Mesenchymal stem cell (in vitro differentiated cells and primary cell): Measurements from ENCODE around the gene DUS4L. TPM values are rescaled to one million over a fixed set of nuclear protein-coding genes. Genes with fewer than 3 reads are reported as not detected.
A peak's percentile ranks its signal among the peaks of the same experiment; 100 is the strongest.

Source experiments
- DNase-seq: peaks from one replicate; pipeline ENCODE4 v3.0.0-alpha.2; 2013
- H2AFZ ChIP-seq: one replicate; pipeline ENCODE4 v1.6.1; 2013; ENCODE audit warnings: low read depth, mild to moderate bottlenecking, control low read depth, inconsistent platforms, low read length, moderate library complexity
- H2AK5ac ChIP-seq: 2 replicates; pipeline ENCODE4 v1.6.1; 2013; ENCODE audit warnings: low read length, moderate library complexity, mild to moderate bottlenecking, inconsistent platforms; ENCODE audit not compliant: severe bottlenecking
- H2BK120ac ChIP-seq: one replicate; pipeline ENCODE4 v1.6.1; 2013; ENCODE audit warnings: low read depth, mild to moderate bottlenecking, inconsistent platforms, low read length, moderate library complexity
- H2BK12ac ChIP-seq, 2 experiments: one replicate each; pipeline ENCODE4 v1.6.1; 2013; ENCODE audit warnings: inconsistent platforms in 2 of 2, low read length in 2 of 2, mild to moderate bottlenecking in 2 of 2, moderate library complexity in 2 of 2, control low read depth in 1 of 2
- H2BK15ac ChIP-seq: one replicate; pipeline ENCODE4 v1.6.1; 2013; ENCODE audit warnings: mild to moderate bottlenecking, low read depth, inconsistent platforms; ENCODE audit not compliant: poor library complexity, severe bottlenecking
- H2BK5ac ChIP-seq: 2 replicates; pipeline ENCODE4 v1.6.1; 2013; ENCODE audit warnings: low read depth, mild to moderate bottlenecking, low read length, control low read depth, inconsistent platforms; ENCODE audit not compliant: poor library complexity, severe bottlenecking
- H3K14ac ChIP-seq, 2 experiments: one replicate each; pipeline ENCODE4 v1.6.1; 2013; ENCODE audit warnings: inconsistent platforms in 2 of 2, low read length in 2 of 2, control low read depth in 1 of 2, mild to moderate bottlenecking in 1 of 2, moderate library complexity in 1 of 2
- H3K18ac ChIP-seq, 2 experiments: one replicate each; pipeline ENCODE4 v1.6.1; 2013; ENCODE audit warnings: inconsistent platforms in 2 of 2, low read length in 2 of 2, control low read depth in 1 of 2, low read depth in 1 of 2, mild to moderate bottlenecking in 1 of 2
- H3K23ac ChIP-seq, 2 experiments: one replicate each; pipeline ENCODE4 v1.6.1; 2013; ENCODE audit warnings: inconsistent platforms in 2 of 2, low read length in 2 of 2, mild to moderate bottlenecking in 2 of 2, moderate library complexity in 2 of 2, control low read depth in 1 of 2
- H3K27ac ChIP-seq: 2 replicates; pipeline ENCODE4 v1.5.1; 2013; ENCODE audit warnings: mild to moderate bottlenecking, moderate library complexity, low read length, control low read depth, inconsistent platforms; ENCODE audit not compliant: poor library complexity, severe bottlenecking
- H3K27me3 ChIP-seq, 2 experiments: 2 replicates each; pipeline versions ENCODE4 v1.6.1 to v1.7.0; 2013; ENCODE audit warnings: low read length in 2 of 2, mild to moderate bottlenecking in 2 of 2, moderate library complexity in 2 of 2, control low read depth in 1 of 2, inconsistent platforms in 1 of 2; ENCODE audit not compliant: control insufficient read depth in 1 of 2, insufficient read depth in 1 of 2
- H3K36me3 ChIP-seq, 2 experiments: 2 replicates each; pipeline versions ENCODE4 v1.6.1 to v1.7.0; 2013; ENCODE audit warnings: low read length in 2 of 2, control low read depth in 1 of 2, inconsistent platforms in 1 of 2, low read depth in 1 of 2, mild to moderate bottlenecking in 1 of 2; ENCODE audit not compliant: insufficient read depth in 2 of 2, control insufficient read depth in 1 of 2
- H3K4ac ChIP-seq, 2 experiments: one replicate each; pipeline ENCODE4 v1.6.1; 2013; ENCODE audit warnings: inconsistent platforms in 2 of 2, low read length in 2 of 2, mild to moderate bottlenecking in 2 of 2, moderate library complexity in 2 of 2, control low read depth in 1 of 2, low read depth in 1 of 2
- H3K4me1 ChIP-seq: 2 replicates; pipeline ENCODE4 v1.6.1; 2013; ENCODE audit warnings: low read depth, low read length, control low read depth; ENCODE audit not compliant: control insufficient read depth, insufficient read depth
- H3K4me2 ChIP-seq: 2 replicates; pipeline ENCODE4 v1.6.1; 2013; ENCODE audit warnings: low read length, mild to moderate bottlenecking, inconsistent platforms; ENCODE audit not compliant: poor library complexity, severe bottlenecking
- H3K4me3 ChIP-seq, 2 experiments: 2 replicates each; pipeline versions ENCODE4 v1.5.1 to v1.7.0; 2013; ENCODE audit warnings: low read length in 2 of 2, mild to moderate bottlenecking in 2 of 2, control low read depth in 1 of 2, low read depth in 1 of 2; ENCODE audit not compliant: insufficient read depth in 1 of 2
- H3K79me1 ChIP-seq: replicated peaks from 2 replicates; pipeline ENCODE4 v1.6.1; 2013; ENCODE audit warnings: mild to moderate bottlenecking, control low read depth, low read length, inconsistent platforms; ENCODE audit not compliant: poor library complexity, severe bottlenecking
- H3K9ac ChIP-seq: 2 replicates; pipeline ENCODE4 v1.7.0; 2013; ENCODE audit warnings: mild to moderate bottlenecking, low read length, moderate library complexity
- H3K9me3 ChIP-seq: 2 replicates; pipeline ENCODE4 v1.7.0; 2013; ENCODE audit warnings: mild to moderate bottlenecking, low read length; ENCODE audit not compliant: control insufficient read depth
- H4K8ac ChIP-seq: one replicate; pipeline ENCODE4 v1.6.1; 2013; ENCODE audit warnings: inconsistent platforms, mild to moderate bottlenecking, low read length, moderate library complexity
- H4K91ac ChIP-seq: one replicate; pipeline ENCODE4 v1.6.1; 2013; ENCODE audit warnings: mild to moderate bottlenecking, low read length, inconsistent platforms
- WGBS: methylation state at CpG from one replicate; pipeline ENCODE4 v1.1.7; 2013; ENCODE audit warnings: mixed read lengths; 5-methylcytosine and 5-hydroxymethylcytosine counted together
- polyA plus RNA-seq, 2 experiments: library from polyadenylated mRNA; stranded (reverse); fragments of 200-250 nt; gene quantifications; one replicate each; pipeline ENCODE4 v1.2.3, GENCODE V29; 2013

DUS4L gene
- polyA plus RNA-seq (2013, experiment 1 of 2), result 4.2 TPM
- 4.7 TPM for polyA plus RNA-seq (2013, experiment 2 of 2)

- under 1% methylated on average over 48 of the region's 55 CpGs for WGBS
- peaks cover 3% of the 10 kb centered on the region for H3K4me1 ChIP-seq
- H2BK12ac ChIP-seq, result no peak within 1 kb of the TSS
- peak within 1 kb of the TSS in 1 of 2 experiments; percentile 5 for H3K23ac ChIP-seq
- H4K8ac ChIP-seq, result peak within 1 kb of the TSS; percentile 100
- H2AFZ ChIP-seq, result peak within 1 kb of the TSS; percentile 91
- H3K9ac ChIP-seq, result peak within 1 kb of the TSS; percentile 97
- peak within 1 kb of the TSS; percentile 63 to 66 for H3K4ac ChIP-seq
- peak within 1 kb of the TSS; percentile 73 for H3K4me2 ChIP-seq
- peak within 1 kb of the TSS; percentile 94 to 96 for H3K4me3 ChIP-seq
- H3K36me3 ChIP-seq, result peaks cover 0 to 9% of the 10 kb centered on the region in 2 experiments
- H3K14ac ChIP-seq, result peak within 1 kb of the TSS in 1 of 2 experiments; percentile 19
- H3K9me3 ChIP-seq, result no peaks in the 10 kb centered on the region
- H2BK5ac ChIP-seq, result peak within 1 kb of the TSS; percentile 19
- H3K27ac ChIP-seq, result peak within 1 kb of the TSS; percentile 57
- peaks cover 7% of the 10 kb centered on the region for H3K79me1 ChIP-seq
- peak within 1 kb of the TSS; percentile 87 for H4K91ac ChIP-seq
- H2BK120ac ChIP-seq, result no peak within 1 kb of the TSS
- peak within 1 kb of the TSS; percentile 41 for H2AK5ac ChIP-seq
- peak within 1 kb of the TSS; percentile 44 for H2BK15ac ChIP-seq
- DNase-seq, result peak; percentile 85
- H3K27me3 ChIP-seq, result no peaks in the 10 kb centered on the region
- H3K18ac ChIP-seq, result peak within 1 kb of the TSS; percentile 92 to 93
These were observed at the start of gene DUS4L, which contains the start of gene COG5 for GRCh38 chr7:107563775-107564552. Gene DUS4L, plus strand, starts transcription at chr7:107563971. Its CDS starts 3,100 bp downstream, at chr7:107567071. Gene COG5, minus strand, starts transcription at chr7:107563920. Its CDS starts 24 bp downstream, at chr7:107563896.

- Histone ChIP-seq H2BK120ac (no peak overlapping the region), H3K4ac (no peak overlapping the region), H3K9ac (no peak overlapping the region), H2BK12ac (no peak overlapping the region), H2BK5ac (no peak overlapping the region), H3K14ac (no peak overlapping the region), H3K9me3 (no peaks in the 10 kb centered on the region), H3K23ac (no peak overlapping the region), H4K8ac (no peak overlapping the region), H2BK15ac (no peak overlapping the region), H3K4me3 (no peak overlapping the region), H3K27me3 (no peaks in the 10 kb centered on the region), H3K79me1 (peaks cover 13% of the 10 kb centered on the region), H4K91ac (no peak overlapping the region), H3K36me3 (peaks cover 0 to 30% of the 10 kb centered on the region in 2 experiments), H3K27ac (no peak overlapping the region), H3K18ac (no peak overlapping the region), H3K4me2 (no peak overlapping the region), H2AFZ (no peak overlapping the region), H2AK5ac (no peak overlapping the region), H3K4me1 (no peaks in the 10 kb centered on the region)
- no peak for DNase-seq
- WGBS, result 100% methylated on average over 2 of the region's 2 CpGs
These were observed 37.1 kb upstream of the DUS4L start for GRCh38 chr7:107526672-107527071.

GRCh38 chr7:107527196-107527595, 36.6 kb upstream of the DUS4L start:
- H2BK5ac ChIP-seq, result no peak overlapping the region
- H4K8ac ChIP-seq, result no peak overlapping the region
- peaks cover 0 to 27% of the 10 kb centered on the region in 2 experiments for H3K36me3 ChIP-seq
- no peak overlapping the region for H3K9ac ChIP-seq
- 100% methylated on average over 1 of the region's 3 CpGs for WGBS
- H3K9me3 ChIP-seq, result no peaks in the 10 kb centered on the region
- no peak overlapping the region for H2AK5ac ChIP-seq
- H3K4me1 ChIP-seq, result no peaks in the 10 kb centered on the region
- H2BK120ac ChIP-seq, result no peak overlapping the region
- H2BK15ac ChIP-seq, result no peak overlapping the region
- no peak for DNase-seq
- H2BK12ac ChIP-seq, result no peak overlapping the region
- H3K27ac ChIP-seq, result no peak overlapping the region
- no peak overlapping the region for H3K4me2 ChIP-seq
- no peak overlapping the region for H2AFZ ChIP-seq
- H3K4ac ChIP-seq, result no peak overlapping the region
- no peak overlapping the region for H3K4me3 ChIP-seq
- H3K27me3 ChIP-seq, result no peaks in the 10 kb centered on the region
- no peak overlapping the region for H4K91ac ChIP-seq
- no peak overlapping the region for H3K18ac ChIP-seq
- no peak overlapping the region for H3K14ac ChIP-seq
- H3K79me1 ChIP-seq, result peaks cover 12% of the 10 kb centered on the region
- H3K23ac ChIP-seq, result no peak overlapping the region

GRCh38 chr7:107528461-107528860, 35.3 kb upstream of the DUS4L start:
- Histone ChIP-seq H3K4ac (no peak overlapping the region), H4K8ac (no peak overlapping the region), H4K91ac (no peak overlapping the region), H2BK5ac (no peak overlapping the region), H3K36me3 (peaks cover 0 to 24% of the 10 kb centered on the region in 2 experiments), H2AFZ (no peak overlapping the region), H3K27ac (no peak overlapping the region), H2BK120ac (no peak overlapping the region), H3K23ac (no peak overlapping the region), H3K27me3 (no peaks in the 10 kb centered on the region), H2AK5ac (no peak overlapping the region), H3K14ac (no peak overlapping the region), H3K4me1 (no peaks in the 10 kb centered on the region), H3K79me1 (peaks cover 16% of the 10 kb centered on the region), H2BK15ac (no peak overlapping the region), H3K4me2 (no peak overlapping the region), H3K9me3 (no peaks in the 10 kb centered on the region), H3K18ac (no peak overlapping the region), H3K4me3 (no peak overlapping the region), H3K9ac (no peak overlapping the region), H2BK12ac (no peak overlapping the region)
- DNase-seq, result peak; percentile 59
